Right lobe of liver (tissue), 6 donors: Measurements from ENCODE around the gene MRPL14. TPM values are rescaled to one million over a fixed set of nuclear protein-coding genes. Genes with fewer than 3 reads are reported as not detected.

ENCODE experiments used
- ATAC-seq, 4 donors: fragments of 200-7000 bp; cut with Tn5 transposase; one replicate each; pipeline ENCODE4 v1.9.1; 2020; ENCODE audit warnings: mild to moderate bottlenecking in 4 of 4, moderate library complexity in 4 of 4
- DNase-seq, 3 donors: peaks; one replicate each; pipeline ENCODE4 v3.0.0-alpha.2; 2020
- H3K27ac ChIP-seq, 3 donors: fragments of 200-600 bp; one replicate each; pipeline ENCODE4 v1.8.0; 2022
- H3K27me3 ChIP-seq, 2 donors: fragments of 200-600 bp; one replicate each; pipeline ENCODE4 v1.8.0; 2022
- H3K36me3 ChIP-seq, 4 donors: fragments of 200-600 bp; sonication (generic) in 1 of 4; one replicate each; pipeline versions ENCODE4 v1.5.1 to v1.8.0; 2017 to 2022; ENCODE audit warnings: control low read depth in 1 of 4
- H3K4me1 ChIP-seq, 4 donors: fragments of 200-600 bp; sonication (generic) in 1 of 4; one replicate each; pipeline versions ENCODE4 v1.5.1 to v1.8.0; 2017 to 2022; ENCODE audit warnings: control low read depth in 1 of 4
- H3K4me3 ChIP-seq, 3 donors: fragments of 200-600 bp; one replicate each; pipeline ENCODE4 v1.8.0; 2022
- H3K9me3 ChIP-seq, 4 donors: fragments of 200-600 bp; sonication (generic) in 1 of 4; one replicate each; pipeline versions ENCODE4 v1.5.1 to v1.8.0; 2017 to 2022; ENCODE audit warnings: control low read depth in 1 of 4
- CTCF ChIP-seq, 4 donors: fragments of 200-600 bp in 3 of 4; fragments of 450-650 bp in 1 of 4; IDR thresholded peaks; one replicate each; pipeline versions ENCODE4 v1.5.1 to v1.8.0; 2016 to 2022; ENCODE audit warnings: antibody characterized with exemption in 4 of 4, mild to moderate bottlenecking in 2 of 4
- POLR2A ChIP-seq: fragments of 450-650 bp; IDR thresholded peaks from one replicate; pipeline ENCODE4 v1.6.1; 2017; ENCODE audit warnings: antibody characterized with exemption, mild to moderate bottlenecking
- WGBS: methylation state at CpG from one replicate; pipeline ENCODE4 v1.1.6; 2018; ENCODE audit warnings: low coverage, low lambda C conversion rate; ENCODE audit not compliant: insufficient coverage; ENCODE audit errors: missing lambda C conversion rate; 5-methylcytosine and 5-hydroxymethylcytosine counted together
- intact Hi-C, 2 donors: fragments of 100-400 bp; cut with DNase I; formaldehyde crosslinking; loops; one replicate each; pipeline versions ENCODE4 v1.11.2 to v1.14.1; 2022
- long read RNA-seq: library from polyadenylated mRNA; unstranded; transcript quantifications from one replicate; pipeline ENCODE4 v2.0.0, GENCODE V29; 2019
- total RNA-seq, 6 experiments: library from RNA; depleted of rRNA in 2 of 6; stranded (reverse); fragments of >200 nt in 2 of 6; fragmentation: NEBNext Ultra II Directional in 3 of 6; extraction: Animal tissue kit (Norgen Biotek cat#: 25700) in 3 of 6; gene quantifications; one replicate each; pipeline versions ENCODE4 v1.1.0 to v1.2.4, GENCODE V29; 2016 to 2023
- donor health status: DM: no; HTN: yes; CAD: no.
- donor health status: DM: no; HTN: no; CAD: no.
- donor health status: DM: no; HTN: no; CAD: no.
- donor health status: DM: no; HTN: yes; CAD: no.
- donor health status: DM: no; HTN: yes; CAD: no.

MRPL14 gene
- 10 to 100 TPM; 26.5 to 70.0 (median 35.4) TPM for total RNA-seq
- long read RNA-seq, transcript MRPL14-201 (3 exons, 959 nt) = major isoform, 26 of 30 reads
- long read RNA-seq, partial matches to known transcripts = 2 of 30 reads
- long read RNA-seq, other reads (novel, unspliced or antisense) = 2 of 30 reads

- Histone ChIP-seq H3K27me3 (no peaks in the 10 kb centered on the region), H3K4me1 (peaks cover 0 to 48% (median 22%) of the 10 kb centered on the region in 4 donors), H3K9me3 (no peaks in the 10 kb centered on the region), H3K27ac (peak within 1 kb of the TSS; percentile 81 to 93 (median 86)), H3K4me3 (peak within 1 kb of the TSS; percentile 93 to 97 (median 94)), H3K36me3 (no peaks in the 10 kb centered on the region)
- intact Hi-C loops = no loop called here
- peak; percentile 91 to 94 (median 93) for DNase-seq
- WGBS = 0% methylated on average over 7 of the region's 80 CpGs
- ATAC-seq = peak; percentile 86 to 94 (median 90)
- TF ChIP-seq POLR2A = peak; percentile 51
- TF ChIP-seq CTCF (IDR thresholded peaks at IDR 0.05) = no peak
These were observed at the start of gene MRPL14, which contains the start of gene TMEM63B for GRCh38 chr6:44127186-44128019. Gene MRPL14 (minus strand): TSS chr6:44127452. CDS start chr6:44116611, 10,841 bp downstream. Gene TMEM63B (plus strand): TSS chr6:44127554. CDS start chr6:44134585, 7,031 bp downstream.

GRCh38 chr6:44176130-44176761 lies 49.0 kb upstream of the MRPL14 start:
- H3K4me1 ChIP-seq = peaks cover 0 to 6% (median 0%) of the 10 kb centered on the region in 4 donors
- H3K4me3 ChIP-seq = no peak overlapping the region
- WGBS = 81% methylated on average over 10 of the region's 15 CpGs
- H3K9me3 ChIP-seq = no peaks in the 10 kb centered on the region
- no peak overlapping the region for H3K27ac ChIP-seq
- intact Hi-C loops = loop anchor here in 1 of 2 donors (10.0 kb wide), 1 partner anchor 59 kb away; no protein-coding TSS in a partner anchor
- H3K27me3 ChIP-seq = no peaks in the 10 kb centered on the region
- ATAC-seq = no peak
- H3K36me3 ChIP-seq = no peaks in the 10 kb centered on the region
- DNase-seq = no peak
- TF ChIP-seq CTCF (IDR thresholded peaks at IDR 0.05) (no peak), POLR2A (no peak)

- 11% methylated on average over 7 of the region's 15 CpGs for WGBS
- DNase-seq (peak; percentile 86 to 91 (median 89)), ATAC-seq (peak; percentile 96 to 99 (median 98))
- Histone ChIP-seq H3K4me3 (no peak overlapping the region), H3K27ac (no peak overlapping the region), H3K27me3 (no peaks in the 10 kb centered on the region), H3K9me3 (no peaks in the 10 kb centered on the region), H3K4me1 (peaks cover 0 to 6% (median 0%) of the 10 kb centered on the region in 4 donors), H3K36me3 (no peaks in the 10 kb centered on the region)
- intact Hi-C loops = loop anchor here (5.0 to 10.0 kb wide), 2 partner anchors 59 to 62 kb away; no protein-coding TSS in a partner anchor
- TF ChIP-seq CTCF (IDR thresholded peaks at IDR 0.05) (peak; percentile 91 to 95 (median 94)), POLR2A (no peak)
These were observed 45.7 kb upstream of the MRPL14 start for GRCh38 chr6:44172731-44173500.
